ENCODE measurements around the gene OGFOD1. TPM values are rescaled to one million over a fixed set of nuclear protein-coding genes. Genes with fewer than 3 reads are reported as not detected.

The OGFOD1 gene
- total and polyA plus RNA-seq, 10 of the 15 experiments (the other 5 are each of a cell fraction or from before 2014, with no cell fraction given), result 31.4 to 119 (median 51.6) TPM

GRCh38 chr16:56460101-56460500, 8.7 kb downstream of the OGFOD1 start:
- SMC1A ChIA-PET (ENCODE audit: uncharacterized antibody, unreplicated experiment), result interaction anchor here (0.7 to 1.3 kb wide), 4 partner anchors 12 to 40 kb away, joined by 3 to 5 read pairs (median 3); no protein-coding TSS in a partner anchor
- Histone ChIP-seq H4K20me1 (ENCODE audit: control insufficient read depth, insufficient read depth) (no peaks in the 10 kb centered on the region; the same call in 1 of the 2 replicates), H3K27me3 (replicated peaks in 1 of 2; ENCODE audit: control insufficient read depth in 2 of 2, insufficient read depth in 2 of 2, low read length in 1 of 2) (no peaks in the 10 kb centered on the region), H3K27ac (ENCODE audit: control insufficient read depth, insufficient read depth) (no peak overlapping the region), H2AFZ (ENCODE audit: control insufficient read depth, low read depth, low read length) (no peak overlapping the region), H3K9ac (ENCODE audit: control insufficient read depth, insufficient read depth, low read length) (no peak overlapping the region), H3K4me3 (no peak overlapping the region), H3K9me3 (replicated peaks; ENCODE audit: control insufficient read depth, insufficient read depth, low read length) (no peaks in the 10 kb centered on the region), H3K4me2 (ENCODE audit: control insufficient read depth, insufficient read depth) (no peak overlapping the region), H3K4me1 (ENCODE audit: control insufficient read depth, insufficient read depth, low read length) (peaks cover 3% of the 10 kb centered on the region; the same call in 1 of the 2 replicates), H3K36me3 (ENCODE audit: control insufficient read depth in 2 of 2, insufficient read depth in 2 of 2, low read length in 1 of 2) (peaks cover 2 to 19% of the 10 kb centered on the region in 2 experiments), H3K79me2 (ENCODE audit: control insufficient read depth, insufficient read depth, low read length) (no peaks in the 10 kb centered on the region)
- 98% methylated on average over 2 of the region's 2 CpGs for WGBS (ENCODE audit: insufficient coverage, insufficient replicate concordance, low lambda C conversion rate, missing lambda C conversion rate)
- ATAC-seq, result no peak
- no TSS peak for BruUV-seq (replicated peaks)
- no peak for FAIRE-seq
- in situ Hi-C loops (cut with MboI) (no loop called here), intact Hi-C loops (cut with micrococcal nuclease; ENCODE audit: unreplicated experiment) (no loop called here)
- DNase-seq (ENCODE audit: low read depth, low spot score), result no peak
- CTCF ChIA-PET, result interaction anchor here (0.7 to 1.1 kb wide), 2 partner anchors 9 to 22 kb away, joined by 3 to 4 read pairs; partner anchors contain the start of genes NUDT21 and OGFOD1
- RAD21 ChIA-PET (ENCODE audit: unreplicated experiment), result interaction anchor here (1.0 kb wide), 1 partner anchor 242 kb away, joined by 5 read pairs; no protein-coding TSS in a partner anchor
- POLR2A ChIA-PET, result interaction anchor here (1.9 kb wide), 1 partner anchor 9 kb away, joined by 8 read pairs; the partner anchor contains the start of genes NUDT21 and OGFOD1
- no peak for TF ChIP-seq POLR2AphosphoS5 (IDR thresholded peaks at IDR 0.05; ENCODE audit: low read length)
- TF ChIP-seq HCFC1 (IDR thresholded peaks at IDR 0.05; ENCODE audit: low read length), result no peak
- TF ChIP-seq JUND (IDR thresholded peaks at IDR 0.05; ENCODE audit: low read depth, low read length), result no peak
- TF ChIP-seq IKZF2 (IDR thresholded peaks at IDR 0.05), result no peak
- TF ChIP-seq BCL11A (IDR thresholded peaks at IDR 0.05; ENCODE audit: low read depth, low read length), result no peak

GRCh38 chr16:56462064-56462796, 10.9 kb downstream of the OGFOD1 start:
- 97% methylated on average over 3 of the region's 3 CpGs for WGBS (ENCODE audit: insufficient coverage, insufficient replicate concordance, low lambda C conversion rate, missing lambda C conversion rate)
- no peaks in the 10 kb centered on the region for H3K27me3 ChIP-seq (replicated peaks in 1 of 2; ENCODE audit: control insufficient read depth in 2 of 2, insufficient read depth in 2 of 2, low read length in 1 of 2)
- BruUV-seq (replicated peaks), result no TSS peak
- SMC1A ChIA-PET (ENCODE audit: uncharacterized antibody, unreplicated experiment), result no interaction called here
- H4K20me1 ChIP-seq (ENCODE audit: control insufficient read depth, insufficient read depth), result no peaks in the 10 kb centered on the region; the same call in 1 of the 2 replicates
- no peak overlapping the region for H2AFZ ChIP-seq (ENCODE audit: control insufficient read depth, low read depth, low read length)
- H3K36me3 ChIP-seq (ENCODE audit: control insufficient read depth in 2 of 2, insufficient read depth in 2 of 2, low read length in 1 of 2), result peaks cover 4 to 24% of the 10 kb centered on the region in 2 experiments
- H3K9me3 ChIP-seq (replicated peaks; ENCODE audit: control insufficient read depth, insufficient read depth, low read length), result no peaks in the 10 kb centered on the region
- no peak overlapping the region for H3K9ac ChIP-seq (ENCODE audit: control insufficient read depth, insufficient read depth, low read length)
- intact Hi-C loops (cut with micrococcal nuclease; ENCODE audit: unreplicated experiment) (no loop called here), in situ Hi-C loops (cut with MboI) (no loop called here)
- no peak for TF ChIP-seq STAT3 (IDR thresholded peaks at IDR 0.05; ENCODE audit: low read depth, low read length)
- no peak for TF ChIP-seq ELK1 (IDR thresholded peaks at IDR 0.05; ENCODE audit: low read depth, low read length)
- TF ChIP-seq ASH2L (IDR thresholded peaks at IDR 0.05; ENCODE audit: borderline replicate concordance, low read depth), result no peak
- TF ChIP-seq CBX3 (IDR thresholded peaks at IDR 0.05; ENCODE audit: borderline replicate concordance, low read depth), result no peak
- no peak for TF ChIP-seq ATF3 (IDR thresholded peaks at IDR 0.05; ENCODE audit: borderline replicate concordance, extremely low read depth, low read depth, low read length)
- no peak for TF ChIP-seq JUND (IDR thresholded peaks at IDR 0.05; ENCODE audit: low read depth, low read length)
- no peak for TF ChIP-seq NFYB (IDR thresholded peaks at IDR 0.05; ENCODE audit: insufficient read depth, low read depth, low read length)
- TF ChIP-seq ZBED1 (IDR thresholded peaks at IDR 0.05; ENCODE audit: borderline replicate concordance), result no peak
- no peak for TF ChIP-seq STAT1 (conservative IDR thresholded peaks at IDR 0.05)
- no peak for TF ChIP-seq BCL11A (IDR thresholded peaks at IDR 0.05; ENCODE audit: low read depth, low read length)
- no peak for TF ChIP-seq MTA2 (IDR thresholded peaks at IDR 0.05; ENCODE audit: low read depth)
- no peak for TF ChIP-seq NFXL1 (IDR thresholded peaks at IDR 0.05; ENCODE audit: borderline replicate concordance)
- H3K4me2 ChIP-seq (ENCODE audit: control insufficient read depth, insufficient read depth), result no peak overlapping the region
- POLR2A ChIA-PET, result no interaction called here
- H3K27ac ChIP-seq (ENCODE audit: control insufficient read depth, insufficient read depth), result no peak overlapping the region
- H3K4me1 ChIP-seq (ENCODE audit: control insufficient read depth, insufficient read depth, low read length), result no peaks in the 10 kb centered on the region
- no peaks in the 10 kb centered on the region for H3K79me2 ChIP-seq (ENCODE audit: control insufficient read depth, insufficient read depth, low read length)
- no peak for ATAC-seq
- no peak for DNase-seq (ENCODE audit: low read depth, low spot score)
- FAIRE-seq, result no peak
- H3K4me3 ChIP-seq, result no peak overlapping the region
- CTCF ChIA-PET, result no interaction called here
- RAD21 ChIA-PET (ENCODE audit: unreplicated experiment), result no interaction called here

Data from GM12878 (cell line).